GM21390 (cell line): ENCODE measurements around the gene PTTG1IP2.

Experiments
- ATAC-seq: cut with Tn5 transposase; IDR thresholded peaks from one replicate; pipeline ENCODE4 v1.9.1; 2021; ENCODE audit not compliant: unreplicated experiment

The PTTG1IP2 gene

DNA sequence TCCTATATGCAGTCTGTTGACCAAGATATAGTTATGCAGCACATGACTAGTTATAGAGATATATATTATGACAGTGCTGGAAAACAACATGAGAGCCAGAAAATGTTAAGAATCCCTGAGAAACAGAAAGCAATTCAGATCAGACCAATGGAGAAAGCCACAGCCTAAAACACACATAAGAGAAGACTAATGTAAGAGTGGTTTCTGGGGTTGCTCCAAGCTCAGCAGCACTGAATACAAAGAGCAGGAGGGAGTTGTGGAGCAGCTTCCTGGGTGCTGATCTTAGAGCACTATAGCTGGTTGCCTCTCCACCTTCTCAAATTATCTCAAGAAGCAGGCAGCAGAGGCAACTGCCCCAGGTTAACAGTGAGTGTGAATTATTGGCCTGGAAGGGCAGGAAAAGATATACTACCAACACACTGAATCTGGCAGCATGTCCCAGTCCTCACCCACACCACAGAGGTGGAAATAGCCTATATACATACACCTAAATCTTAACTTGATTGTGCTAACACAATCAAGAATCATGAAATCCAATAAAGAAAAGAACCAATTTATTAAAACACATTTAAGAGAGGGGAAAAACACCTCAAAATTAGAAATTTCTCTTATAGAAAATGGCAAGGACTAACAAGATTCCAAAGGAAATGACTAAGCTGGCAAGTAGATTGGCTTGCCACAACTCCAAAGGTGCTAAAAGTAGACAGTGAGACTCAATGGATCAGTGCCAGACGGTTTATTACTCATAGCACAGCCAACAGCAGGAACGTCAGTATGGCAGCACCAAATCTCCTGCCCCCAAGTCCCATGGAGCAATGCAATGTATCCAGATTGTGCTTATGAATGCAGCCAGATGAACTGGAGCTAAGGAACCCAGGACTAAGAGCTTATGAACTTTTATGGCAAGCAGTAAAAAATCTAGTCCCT lies 5.1 kb downstream of the PTTG1IP2 start:
- ATAC-seq = no peak

DNA sequence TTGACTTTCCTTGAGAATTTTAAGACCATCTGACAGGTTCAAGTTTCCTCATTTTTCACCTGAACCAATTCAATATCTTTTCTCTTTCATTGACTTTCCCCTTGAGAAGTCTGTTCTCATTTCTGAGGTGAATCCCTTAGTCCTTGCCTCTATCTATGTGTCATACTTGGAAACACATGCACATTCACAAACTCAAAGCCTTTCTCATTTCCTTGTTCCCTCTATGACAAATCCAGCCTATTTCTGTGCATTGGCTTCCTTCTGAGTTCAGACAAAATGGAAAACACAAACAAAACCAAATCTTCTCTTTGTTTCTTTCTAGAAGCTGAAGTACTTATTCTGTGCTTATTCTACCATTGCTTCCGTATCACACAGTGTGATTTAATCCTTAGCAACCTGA lies 13.8 kb downstream of the PTTG1IP2 start:
- ATAC-seq = no peak

DNA sequence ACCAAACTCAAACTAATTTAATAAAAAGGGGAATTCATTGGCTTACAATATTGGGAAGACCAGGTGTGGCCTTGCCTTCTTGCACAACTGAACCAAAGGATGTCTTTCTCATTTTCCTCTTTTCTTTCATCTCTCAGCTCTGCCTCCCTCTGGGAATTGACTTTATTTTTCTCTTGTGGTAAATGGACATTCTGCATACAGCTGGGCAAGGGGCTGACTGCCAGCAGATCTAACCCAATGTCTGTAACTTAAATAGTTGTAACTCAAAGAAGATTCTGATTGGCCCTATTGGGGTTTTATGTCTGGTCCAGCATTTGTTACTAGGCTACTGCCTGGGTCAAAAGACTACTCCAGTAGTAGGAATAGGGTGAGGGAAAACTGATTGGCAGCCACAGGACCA lies 15.3 kb downstream of the PTTG1IP2 start:
- ATAC-seq = no peak

DNA sequence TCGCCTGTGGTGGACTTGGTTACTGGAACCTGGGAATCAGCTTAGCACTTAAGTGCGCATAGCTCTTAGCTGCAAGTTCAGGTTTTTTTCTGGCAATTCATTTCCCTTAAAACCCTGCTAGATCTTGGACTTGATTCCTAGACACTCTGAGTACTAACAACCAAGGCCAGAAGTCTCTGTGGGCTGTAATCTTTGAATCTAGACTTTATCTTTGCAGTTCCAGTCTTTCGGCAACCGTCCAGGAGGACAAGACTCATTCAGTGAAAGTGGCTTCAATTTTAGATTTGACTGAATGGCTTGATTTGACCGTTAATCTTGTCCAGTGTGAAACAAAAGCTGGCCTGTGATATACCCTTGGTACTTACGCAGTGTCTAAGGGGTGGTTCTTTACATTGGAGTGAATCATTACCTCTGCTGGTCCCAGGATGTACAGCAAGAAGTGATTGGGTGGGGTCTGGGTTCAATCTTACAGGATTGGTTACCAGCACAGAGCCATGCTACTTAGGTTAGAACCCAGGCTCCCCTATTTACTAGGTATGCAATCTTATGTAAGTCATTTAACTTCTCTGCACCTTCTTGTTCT lies 16.4 kb downstream of the PTTG1IP2 start:
- ATAC-seq = no peak

DNA sequence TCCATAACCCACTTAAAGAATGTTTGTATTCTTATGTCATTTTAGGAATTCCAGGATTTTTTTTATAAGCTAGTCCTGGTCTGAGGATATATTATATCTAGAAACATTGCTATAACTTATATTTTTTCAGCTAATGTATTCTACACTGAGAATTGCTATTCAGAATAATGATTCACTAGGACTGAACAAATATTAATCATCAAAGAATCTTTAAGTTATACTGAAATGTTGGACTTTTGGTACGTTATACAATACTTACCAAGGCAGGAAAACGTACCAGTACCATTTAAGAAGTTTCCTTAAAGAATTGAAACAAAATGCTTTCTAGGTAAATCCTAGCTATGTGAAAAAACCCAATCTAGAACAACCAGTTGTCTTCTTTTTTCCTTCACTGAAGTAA lies 18.4 kb downstream of the PTTG1IP2 start:
- no peak for ATAC-seq

DNA sequence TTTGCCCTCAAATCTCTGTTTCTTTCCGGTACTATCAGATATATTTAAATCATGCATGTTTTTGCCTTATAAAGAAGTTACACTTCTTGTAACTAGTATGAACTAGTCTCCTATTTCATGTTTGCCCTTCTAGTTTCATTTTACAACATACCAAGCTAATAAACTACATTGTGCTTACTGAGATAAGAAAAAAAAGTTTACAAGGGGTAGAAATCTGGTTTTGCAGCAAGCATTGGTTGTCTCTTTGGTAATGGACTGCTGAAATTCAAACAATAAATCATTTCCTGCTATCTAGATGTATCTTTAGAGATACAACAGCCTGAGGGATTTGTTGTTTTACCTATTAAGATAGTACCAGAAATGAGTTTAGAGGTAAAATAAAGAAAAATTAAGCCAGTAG lies 18.8 kb downstream of the PTTG1IP2 start:
- ATAC-seq = no peak

DNA sequence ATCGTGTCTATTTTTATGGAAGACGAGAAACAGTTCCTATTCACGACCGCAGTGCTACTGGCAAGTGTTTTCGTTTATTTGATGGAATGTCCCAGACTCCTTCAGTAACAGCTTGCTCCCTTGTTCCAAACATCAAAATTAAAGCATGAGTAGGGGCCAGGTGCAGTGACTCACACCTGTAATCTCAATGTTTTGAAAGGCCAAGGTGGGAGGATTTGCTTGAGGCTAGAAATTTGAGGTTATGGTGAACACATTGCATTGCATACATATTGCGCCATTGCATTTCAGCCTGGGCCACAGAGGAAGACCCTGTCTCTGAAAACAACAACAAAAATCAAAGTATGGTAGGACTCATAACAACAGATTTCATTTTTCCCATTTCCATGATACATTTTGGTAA lies 22.8 kb downstream of the PTTG1IP2 start:
- ATAC-seq = no peak

DNA sequence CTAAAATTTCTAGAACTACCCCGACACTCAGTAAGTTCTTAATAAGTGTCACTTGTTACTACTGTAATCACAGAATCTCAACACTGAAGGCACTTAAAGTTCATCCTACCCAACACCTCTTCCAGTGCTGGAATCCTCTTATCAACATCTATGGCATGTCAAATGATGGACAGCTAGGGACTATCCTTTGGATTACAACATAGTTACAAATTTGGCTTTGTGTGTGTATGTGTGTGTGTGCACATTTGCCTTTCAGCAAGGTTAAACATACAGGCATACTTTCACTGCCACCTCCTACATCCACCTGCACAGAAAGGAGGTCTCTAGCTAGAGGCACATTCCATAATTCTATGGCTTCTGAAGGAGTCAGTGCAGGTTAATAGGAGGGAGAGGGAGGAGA lies 25.8 kb downstream of the PTTG1IP2 start:
- ATAC-seq = no peak

DNA sequence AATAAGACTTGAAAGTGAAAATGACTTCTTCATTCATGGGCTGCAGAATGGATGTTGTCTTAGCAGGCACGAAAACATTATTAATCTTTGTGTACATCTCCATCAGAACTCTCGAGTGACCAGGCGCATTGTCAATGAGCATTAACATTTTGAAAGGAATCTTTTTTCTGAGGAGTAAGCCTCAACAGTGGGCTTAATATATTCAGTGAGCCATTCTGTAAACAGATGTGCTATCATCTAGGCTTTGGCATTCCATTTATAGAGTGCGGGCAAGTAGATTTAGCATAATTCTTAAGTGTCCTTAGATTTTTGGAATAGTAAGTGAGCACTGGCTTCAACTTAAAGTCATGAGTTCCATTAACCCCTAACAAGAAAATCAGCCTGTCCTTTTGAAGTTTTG lies 33.1 kb downstream of the PTTG1IP2 start:
- ATAC-seq = no peak

DNA sequence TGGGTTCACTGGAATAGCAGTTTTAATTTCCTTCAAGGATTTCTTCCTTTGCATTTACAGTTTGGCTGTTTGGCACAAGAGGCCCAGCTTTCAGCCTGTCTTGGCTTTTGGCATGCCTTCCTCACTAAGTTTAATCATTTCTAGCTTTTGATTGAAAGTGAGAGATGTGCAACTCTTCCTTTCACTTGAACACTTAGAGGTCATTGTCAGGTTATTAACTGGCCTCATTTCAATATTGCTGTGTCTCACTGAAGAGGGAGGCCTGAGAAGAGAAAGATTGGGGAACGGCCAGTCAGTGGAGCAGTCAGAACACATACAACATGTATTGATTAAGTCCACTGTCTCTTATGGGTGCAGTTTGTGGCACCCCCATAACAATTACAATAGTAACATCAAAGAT lies 33.9 kb downstream of the PTTG1IP2 start:
- no peak for ATAC-seq

DNA sequence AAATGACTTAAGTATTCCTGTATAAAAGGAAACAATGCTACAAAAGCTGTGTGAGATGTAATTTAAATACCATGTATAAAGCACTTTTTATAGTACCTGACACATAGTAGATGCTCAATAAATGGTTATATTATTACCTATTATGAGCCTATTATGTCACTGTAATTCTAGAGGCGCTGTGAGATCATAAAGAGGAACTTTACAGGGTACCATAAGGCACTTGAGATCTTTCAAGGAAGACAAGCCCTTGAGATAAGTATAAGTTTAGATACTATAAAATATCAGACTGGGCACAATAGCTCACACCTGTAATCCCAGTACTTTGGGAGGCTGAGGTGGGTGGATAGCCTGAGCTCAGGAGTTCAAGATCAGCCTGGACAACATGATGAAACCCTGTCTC lies 38.3 kb downstream of the PTTG1IP2 start:
- no peak for ATAC-seq

DNA sequence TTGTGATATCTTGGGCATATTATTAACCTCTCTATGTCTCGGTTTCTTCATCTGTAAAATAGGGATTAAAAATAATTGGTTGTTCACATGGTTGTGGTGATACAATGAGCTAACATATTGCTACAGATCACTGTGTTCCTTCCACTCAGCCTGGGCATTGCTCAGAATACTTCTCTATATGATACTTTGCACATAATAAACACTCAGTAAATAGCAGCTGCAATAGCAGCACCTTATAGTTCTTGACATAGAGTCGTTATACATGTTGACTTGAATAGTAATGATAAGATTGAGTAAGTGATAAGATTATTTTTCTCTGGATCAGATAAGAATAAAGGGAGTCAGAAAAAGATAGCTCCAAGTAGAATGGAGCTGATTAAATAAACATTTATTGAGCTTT lies 42.3 kb downstream of the PTTG1IP2 start:
- ATAC-seq = no peak

DNA sequence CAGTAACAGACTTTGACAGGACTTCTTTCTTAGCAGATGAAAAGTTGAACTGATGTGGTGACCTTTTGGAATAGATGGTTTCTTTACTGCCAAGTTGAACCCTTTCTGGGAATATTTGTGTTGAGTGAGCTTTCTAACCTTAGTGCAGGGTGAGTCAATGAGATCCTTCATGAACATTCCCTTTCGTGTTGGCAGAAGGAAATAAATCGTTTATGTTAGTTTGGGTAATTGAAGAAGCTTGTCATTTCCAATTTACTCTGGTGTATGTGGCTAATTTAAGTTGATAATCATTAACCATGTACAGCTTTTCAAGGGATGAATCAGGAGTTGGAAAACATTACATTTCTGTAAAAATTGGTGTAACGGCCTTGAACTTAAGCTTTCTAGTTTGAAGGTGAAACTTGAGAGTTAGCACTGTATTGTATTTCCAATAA lies 43.4 kb downstream of the PTTG1IP2 start:
- no peak for ATAC-seq

DNA sequence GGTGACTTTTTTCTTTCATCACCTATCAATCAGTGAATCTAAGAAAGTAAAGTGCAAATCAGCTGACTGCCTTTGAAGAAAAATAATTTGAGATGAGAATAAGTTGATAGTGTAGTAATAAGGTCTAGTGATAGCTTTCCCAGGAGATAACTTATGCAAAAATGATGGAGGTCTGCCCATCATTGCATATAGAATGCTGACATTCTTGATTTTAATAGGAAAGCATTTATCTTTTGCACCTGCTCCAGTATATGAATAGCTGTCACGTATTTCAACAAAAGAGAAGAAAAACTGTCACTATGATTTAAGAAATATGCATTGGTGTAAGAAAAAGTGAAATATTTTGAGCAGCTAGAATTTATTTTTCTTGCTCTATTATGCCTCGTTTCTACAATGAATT lies 46.8 kb downstream of the PTTG1IP2 start:
- no peak for ATAC-seq

DNA sequence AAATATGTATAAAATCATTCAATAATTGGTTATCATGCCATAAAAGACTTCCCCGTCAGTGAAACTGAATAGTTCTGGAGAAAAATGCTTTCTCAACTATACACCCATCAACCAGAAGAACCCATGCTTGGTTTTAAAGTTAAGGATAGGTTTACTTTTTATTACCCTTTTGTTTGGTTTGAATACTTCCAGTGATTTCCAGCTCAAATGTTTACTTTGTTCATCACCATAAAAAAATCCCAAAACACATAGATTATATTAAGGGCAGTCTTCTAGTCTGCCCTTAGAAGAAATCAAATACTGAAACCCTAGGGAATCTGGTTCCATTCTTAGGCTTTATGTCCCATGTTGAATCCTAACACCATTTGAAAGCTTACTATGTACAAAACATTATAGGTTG lies 49.2 kb downstream of the PTTG1IP2 start:
- no peak for ATAC-seq

DNA sequence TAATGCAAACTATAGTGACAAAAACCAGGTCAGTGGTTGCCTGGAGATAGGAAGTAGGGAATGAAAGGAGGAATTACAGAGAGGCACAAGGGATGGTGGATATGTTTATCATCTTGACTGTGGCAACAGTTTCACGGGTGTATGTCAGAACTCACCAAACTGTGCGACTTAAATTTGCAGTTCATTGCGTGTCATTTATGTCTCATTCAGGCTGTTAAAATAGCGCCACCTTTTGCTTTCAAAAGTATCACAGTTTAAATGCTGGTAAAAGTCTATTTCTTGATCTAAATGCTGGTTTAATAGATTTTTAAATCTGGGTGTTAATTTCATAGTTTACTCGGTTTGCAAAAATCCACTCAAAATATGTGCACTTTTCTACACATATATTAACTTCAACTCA lies 51.0 kb downstream of the PTTG1IP2 start:
- ATAC-seq = no peak

DNA sequence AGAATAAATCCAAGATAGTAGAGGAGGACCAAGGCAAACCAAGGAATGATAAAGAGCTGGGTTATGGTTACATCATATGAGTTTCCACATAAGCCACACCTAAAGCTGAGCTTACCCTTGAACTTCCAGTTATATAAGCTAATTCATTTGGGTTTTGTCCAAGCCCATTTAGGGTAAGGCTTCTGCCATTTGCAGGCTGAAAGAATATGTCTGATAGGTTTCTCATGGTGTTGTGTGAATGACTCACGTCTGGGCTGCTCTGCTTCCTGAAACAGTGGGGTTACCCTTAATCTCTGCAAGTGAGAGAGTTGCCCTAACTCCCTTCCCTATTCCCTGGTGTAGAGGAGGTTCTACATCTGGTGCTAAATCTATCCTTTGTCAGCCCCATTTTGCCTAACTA lies 60.8 kb downstream of the PTTG1IP2 start:
- no peak for ATAC-seq

DNA sequence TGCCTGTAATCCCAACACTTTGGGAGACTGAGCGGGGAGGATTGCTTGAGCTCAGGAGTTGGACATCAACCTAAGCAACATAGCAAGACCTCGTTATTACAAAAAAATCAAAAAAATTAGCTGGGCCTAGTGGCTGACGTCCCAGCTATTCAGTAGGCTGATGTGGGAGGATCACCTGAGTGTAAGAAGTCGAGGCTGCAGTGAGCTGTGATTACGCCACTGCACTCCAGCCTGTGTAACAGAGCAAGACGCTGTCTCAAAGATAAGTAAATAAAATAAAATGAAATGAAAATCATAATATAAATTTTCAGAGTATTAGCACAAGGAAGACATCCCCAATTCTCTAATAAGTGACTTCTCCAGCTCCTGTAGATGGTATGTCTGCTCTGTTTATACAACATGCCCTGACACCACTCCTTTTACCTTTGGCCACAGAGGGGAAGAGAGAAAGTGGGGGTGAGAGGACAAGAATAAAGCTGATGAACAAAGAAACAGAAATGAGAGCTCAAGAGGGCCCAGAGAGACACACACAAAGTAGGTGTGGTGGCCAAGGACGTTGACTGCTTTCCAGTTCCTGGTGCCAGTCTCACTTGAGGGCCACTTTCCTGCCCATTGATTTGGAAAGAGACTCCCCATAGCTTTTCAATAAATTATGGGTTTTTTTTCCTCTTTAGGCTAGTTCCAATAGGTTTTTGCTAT lies 62.9 kb downstream of the PTTG1IP2 start:
- peak; percentile 68 for ATAC-seq

DNA sequence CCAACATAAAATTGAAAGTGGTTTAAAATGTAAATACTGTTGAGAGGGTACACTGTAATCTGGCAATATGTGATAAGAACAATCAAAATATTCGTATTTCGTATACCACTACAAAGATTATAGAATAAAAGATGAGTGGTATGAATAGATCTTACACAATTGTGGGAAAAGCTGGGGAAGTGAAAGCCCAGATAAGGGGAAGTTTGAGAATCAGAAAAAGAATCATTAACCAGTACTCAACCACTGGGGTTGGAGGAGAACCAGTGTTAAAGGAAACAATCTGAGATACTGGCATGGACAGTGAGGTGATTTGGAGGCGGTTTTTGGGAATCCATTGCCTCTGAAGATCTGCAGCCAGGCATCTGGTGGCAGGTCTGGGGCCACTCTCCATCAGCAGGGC lies 67.0 kb downstream of the PTTG1IP2 start:
- ATAC-seq = no peak

DNA sequence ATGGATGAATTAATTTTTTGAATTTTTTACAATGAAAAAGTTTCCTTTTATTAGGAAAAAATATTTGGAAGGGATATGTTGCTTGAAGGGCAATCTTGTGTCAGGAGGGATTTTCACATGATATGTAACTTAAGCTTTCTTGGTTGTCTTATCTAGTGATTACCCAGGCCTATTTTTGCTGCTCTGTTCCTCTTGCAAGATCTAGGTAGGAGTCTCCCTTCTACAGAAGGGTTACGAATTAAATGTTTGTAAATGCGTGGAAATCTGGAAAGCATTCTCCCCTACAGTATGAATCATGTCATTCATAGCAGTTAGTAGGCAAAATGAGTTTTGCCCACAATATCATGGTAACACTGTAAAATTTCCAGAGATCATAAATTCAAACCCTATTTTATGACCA lies 69.0 kb downstream of the PTTG1IP2 start:
- no peak for ATAC-seq

DNA sequence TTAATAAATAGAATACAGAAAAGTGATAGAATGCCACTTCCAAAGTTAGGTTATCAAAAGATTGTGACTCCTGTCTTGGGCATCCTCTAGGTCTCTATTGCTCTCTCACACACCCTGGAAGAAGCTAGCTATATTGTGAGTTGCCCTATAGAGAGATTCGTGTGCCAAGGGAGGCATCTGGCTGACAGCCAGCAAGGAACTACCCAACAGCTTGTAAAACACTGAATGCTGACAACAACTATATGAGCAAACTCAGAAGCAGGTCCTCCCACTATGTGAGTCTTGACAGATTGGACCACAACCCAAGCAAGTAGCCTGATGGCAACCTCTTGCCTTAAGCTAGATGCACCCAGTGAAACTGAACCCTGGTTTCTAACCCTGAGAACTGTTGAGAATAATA lies 71.0 kb downstream of the PTTG1IP2 start:
- no peak for ATAC-seq

DNA sequence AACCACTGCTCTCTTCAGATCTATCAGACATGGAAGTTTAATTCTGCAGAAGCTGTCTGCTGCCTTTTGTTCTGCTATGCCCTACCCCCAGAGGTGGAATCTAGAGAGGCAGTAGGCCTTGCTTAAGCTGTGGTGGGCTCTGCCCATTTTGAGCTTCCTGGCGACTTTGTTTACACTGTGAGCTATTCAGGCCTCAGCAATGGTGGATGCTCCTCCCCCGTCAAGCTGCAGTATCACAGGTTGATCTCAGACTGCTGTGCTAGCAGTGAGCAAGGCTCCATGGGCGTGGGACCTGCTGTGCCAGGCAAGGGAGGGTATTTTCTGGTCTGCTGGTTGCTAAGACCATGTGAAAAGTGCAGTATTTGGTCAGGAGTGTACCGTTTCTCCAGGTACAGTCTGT lies 81.6 kb downstream of the PTTG1IP2 start:
- ATAC-seq = no peak
